BLaER1 (cell line): ENCODE results near the gene FLT3.

Source experiments
- H3K27ac ChIP-seq: shearing (Covaris generic); formaldehyde crosslinking; 2 replicates; pipeline ENCODE4 v1.8.1; 2022
- H3K27me3 ChIP-seq: shearing (Covaris generic); formaldehyde crosslinking; 2 replicates; pipeline ENCODE4 v1.8.1; 2022
- H3K36me3 ChIP-seq: shearing (Covaris generic); formaldehyde crosslinking; 2 replicates; pipeline ENCODE4 v1.8.1; 2022
- H3K4me1 ChIP-seq: shearing (Covaris generic); formaldehyde crosslinking; 2 replicates; pipeline ENCODE4 v1.8.1; 2022
- H3K4me2 ChIP-seq: shearing (Covaris generic); formaldehyde crosslinking; 2 replicates; pipeline ENCODE4 v1.8.1; 2022
- H3K4me3 ChIP-seq: shearing (Covaris generic); formaldehyde crosslinking; 2 replicates; pipeline ENCODE4 v1.8.1; 2022
- H3K9ac ChIP-seq: shearing (Covaris generic); formaldehyde crosslinking; 2 replicates; pipeline ENCODE4 v1.8.1; 2022
- H3K9me3 ChIP-seq: shearing (Covaris generic); formaldehyde crosslinking; 2 replicates; pipeline ENCODE4 v1.8.1; 2022
- H4K20me1 ChIP-seq: shearing (Covaris generic); formaldehyde crosslinking; 2 replicates; pipeline ENCODE4 v1.8.1; 2022
- Cebpa-rat ChIP-seq: shearing (Covaris generic); IDR thresholded peaks from 2 replicates; pipeline ENCODE4 v1.8.1; 2022

FLT3 gene

DNA sequence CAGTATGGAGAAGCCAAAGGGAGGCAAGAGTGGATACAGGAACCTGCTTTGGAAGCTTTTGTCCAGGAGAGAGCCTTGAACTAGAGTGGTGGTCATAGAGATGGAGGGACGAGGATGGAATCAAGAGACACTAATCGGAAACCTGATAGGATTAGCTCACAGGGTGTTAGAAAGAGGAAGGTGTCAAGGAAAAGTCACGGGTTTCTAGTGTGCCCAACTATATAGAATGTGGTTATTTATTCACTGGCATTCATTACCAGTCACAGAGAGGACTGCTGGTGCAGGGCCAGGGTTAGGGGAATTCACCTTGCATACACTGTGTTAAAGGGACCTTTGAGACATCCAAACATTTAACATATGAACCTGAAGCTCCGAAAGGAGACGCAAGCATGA is 68.5 kb downstream of the FLT3 start:
- no peaks in the 10 kb centered on the region for H4K20me1 ChIP-seq
- H3K36me3 ChIP-seq = 0 out of 2 replicates have a peak, but pooled peaks cover 3% of the 10 kb centered on the region
- no peaks in the 10 kb centered on the region for H3K27me3 ChIP-seq
- H3K4me3 ChIP-seq = no peak overlapping the region
- no peaks in the 10 kb centered on the region for H3K4me1 ChIP-seq
- H3K9me3 ChIP-seq = no peaks in the 10 kb centered on the region
- H3K9ac ChIP-seq = no peak overlapping the region
- no peak for TF ChIP-seq Cebpa-rat
- H3K27ac ChIP-seq = no peak overlapping the region
- no peak overlapping the region for H3K4me2 ChIP-seq

DNA sequence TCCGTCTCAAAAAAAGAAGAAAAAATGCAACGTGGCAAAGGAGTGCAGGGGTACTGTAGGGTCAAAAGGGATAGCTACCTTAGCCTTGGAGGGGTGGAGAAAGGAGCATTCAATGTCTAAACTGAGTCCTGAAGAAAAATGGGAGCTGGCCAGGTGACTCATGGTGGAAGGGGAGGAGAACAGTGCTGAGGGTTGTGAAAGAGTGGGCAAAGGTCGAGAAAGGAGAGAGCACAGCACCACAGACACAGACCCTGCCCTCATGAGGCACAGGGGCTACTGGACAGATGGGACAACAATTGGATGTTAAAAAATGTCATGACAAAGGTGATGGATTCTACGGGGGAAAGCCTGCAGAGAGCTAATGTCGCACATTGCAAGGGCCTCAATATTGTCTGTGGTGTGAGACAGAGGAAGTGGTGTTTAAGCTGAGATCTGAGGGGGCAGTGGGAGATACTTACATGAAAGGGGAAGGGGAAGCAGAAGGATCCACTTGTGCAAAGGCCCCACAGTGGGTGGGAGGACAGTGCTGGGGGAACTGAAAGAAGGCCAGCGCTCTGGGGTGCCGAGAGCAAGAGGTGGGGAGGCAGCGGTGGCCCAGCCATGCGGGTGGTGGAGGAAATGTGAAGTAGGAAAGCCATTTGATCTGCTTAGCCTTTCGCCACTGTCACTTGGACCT is 69.0 kb downstream of the FLT3 start:
- Histone ChIP-seq H3K27ac (no peak overlapping the region), H3K36me3 (0 out of 2 replicates have a peak, but pooled peaks cover 6% of the 10 kb centered on the region), H3K9me3 (no peaks in the 10 kb centered on the region), H4K20me1 (no peaks in the 10 kb centered on the region), H3K27me3 (no peaks in the 10 kb centered on the region), H3K4me1 (no peaks in the 10 kb centered on the region), H3K4me3 (no peak overlapping the region), H3K4me2 (no peak overlapping the region), H3K9ac (no peak overlapping the region)
- TF ChIP-seq Cebpa-rat = no peak

DNA sequence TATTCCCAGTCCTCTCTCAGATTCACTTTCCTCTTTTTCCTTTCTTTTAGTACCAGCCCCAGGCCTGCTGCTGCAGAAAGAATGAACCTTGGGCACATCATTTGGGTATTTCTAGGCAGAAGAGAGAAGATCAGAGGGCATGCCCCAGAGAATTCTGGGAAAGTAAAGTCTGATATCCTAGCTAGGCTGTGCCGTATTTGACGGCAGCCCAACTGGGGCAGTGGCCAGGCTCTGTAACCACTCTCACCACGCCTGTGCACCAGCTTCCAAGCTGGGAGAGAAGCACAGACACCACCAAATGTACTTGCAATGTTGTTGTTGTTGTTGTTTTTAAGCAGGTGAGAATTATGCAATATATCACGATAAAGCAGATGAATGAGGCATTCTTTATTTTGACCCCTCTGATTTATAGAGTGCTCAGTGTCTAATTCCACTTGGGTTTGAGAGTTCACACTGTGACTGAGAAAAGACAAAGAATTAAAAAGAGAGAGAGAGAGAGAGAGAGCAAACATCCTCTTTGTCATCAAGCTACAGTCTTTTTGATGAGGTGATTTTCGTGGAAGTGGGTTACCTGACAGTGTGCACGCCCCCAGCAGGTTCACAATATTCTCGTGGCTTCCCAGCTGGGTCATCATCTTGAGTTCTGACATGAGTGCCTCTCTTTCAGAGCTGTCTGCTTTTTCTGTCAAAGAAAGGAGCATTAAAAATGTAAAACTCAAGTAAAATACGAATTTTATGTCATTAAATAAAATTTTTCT is 72.6 kb downstream of the FLT3 start:
- no peak overlapping the region for H3K27ac ChIP-seq
- H3K4me1 ChIP-seq = no peaks in the 10 kb centered on the region
- no peak for TF ChIP-seq Cebpa-rat
- no peak overlapping the region for H3K4me3 ChIP-seq
- H3K36me3 ChIP-seq = 0 out of 2 replicates have a peak, but pooled peaks cover 6% of the 10 kb centered on the region
- no peaks in the 10 kb centered on the region for H3K9me3 ChIP-seq
- H3K4me2 ChIP-seq = no peak overlapping the region
- no peak overlapping the region for H3K9ac ChIP-seq
- H3K27me3 ChIP-seq = no peaks in the 10 kb centered on the region
- H4K20me1 ChIP-seq = no peaks in the 10 kb centered on the region

DNA sequence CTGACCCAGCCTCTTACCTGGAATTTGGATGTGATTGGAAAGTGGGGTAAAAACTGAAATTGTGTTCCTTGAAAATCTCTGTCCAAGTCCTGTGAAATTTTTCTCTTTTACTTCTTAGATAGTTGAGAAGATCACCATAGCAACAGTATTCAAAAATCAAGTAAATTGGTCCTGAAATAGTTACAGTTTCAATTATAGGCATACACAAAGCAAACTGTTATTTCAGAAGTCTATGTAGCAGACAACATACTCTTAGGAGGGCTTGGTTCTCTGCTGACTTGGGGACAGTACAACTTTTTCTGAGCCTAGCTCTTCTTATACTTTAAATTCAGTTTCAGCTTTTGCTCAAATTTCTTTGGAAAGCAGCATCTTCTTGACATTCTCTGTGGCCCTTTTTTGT is 73.3 kb downstream of the FLT3 start:
- Histone ChIP-seq H3K9me3 (no peaks in the 10 kb centered on the region), H4K20me1 (no peaks in the 10 kb centered on the region), H3K4me2 (no peak overlapping the region), H3K4me3 (no peak overlapping the region), H3K9ac (no peak overlapping the region), H3K4me1 (0 out of 2 replicates have a peak, but pooled peaks cover 7% of the 10 kb centered on the region), H3K36me3 (0 out of 2 replicates have a peak, but pooled peaks cover 6% of the 10 kb centered on the region), H3K27ac (no peak overlapping the region), H3K27me3 (no peaks in the 10 kb centered on the region)
- no peak for TF ChIP-seq Cebpa-rat

DNA sequence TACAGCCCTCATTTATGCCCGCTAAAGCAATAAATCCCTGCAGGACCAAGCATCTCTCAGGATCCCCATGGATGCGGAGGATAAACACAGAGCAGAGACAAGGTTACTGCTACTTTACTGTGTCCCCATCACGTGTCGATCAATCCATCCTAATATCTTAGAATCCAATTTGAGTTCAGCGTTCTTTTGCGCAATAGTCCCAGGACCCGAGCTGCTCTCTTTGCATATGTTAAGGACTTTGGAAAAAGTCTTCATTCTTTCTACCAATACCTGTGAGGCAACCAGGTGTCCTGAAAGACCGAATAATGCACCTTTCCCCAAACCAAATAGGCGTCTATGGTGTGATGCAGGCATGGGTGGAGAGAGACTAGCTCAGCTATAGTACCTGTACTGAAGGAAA is 73.9 kb downstream of the FLT3 start:
- Histone ChIP-seq H3K9ac (no peak overlapping the region), H3K9me3 (no peaks in the 10 kb centered on the region), H3K4me1 (0 out of 2 replicates have a peak, but pooled peaks cover 8% of the 10 kb centered on the region), H3K4me3 (no peak overlapping the region), H3K4me2 (no peak overlapping the region), H4K20me1 (no peaks in the 10 kb centered on the region), H3K27me3 (no peaks in the 10 kb centered on the region), H3K27ac (no peak overlapping the region), H3K36me3 (0 out of 2 replicates have a peak, but pooled peaks cover 4% of the 10 kb centered on the region)
- TF ChIP-seq Cebpa-rat = no peak

DNA sequence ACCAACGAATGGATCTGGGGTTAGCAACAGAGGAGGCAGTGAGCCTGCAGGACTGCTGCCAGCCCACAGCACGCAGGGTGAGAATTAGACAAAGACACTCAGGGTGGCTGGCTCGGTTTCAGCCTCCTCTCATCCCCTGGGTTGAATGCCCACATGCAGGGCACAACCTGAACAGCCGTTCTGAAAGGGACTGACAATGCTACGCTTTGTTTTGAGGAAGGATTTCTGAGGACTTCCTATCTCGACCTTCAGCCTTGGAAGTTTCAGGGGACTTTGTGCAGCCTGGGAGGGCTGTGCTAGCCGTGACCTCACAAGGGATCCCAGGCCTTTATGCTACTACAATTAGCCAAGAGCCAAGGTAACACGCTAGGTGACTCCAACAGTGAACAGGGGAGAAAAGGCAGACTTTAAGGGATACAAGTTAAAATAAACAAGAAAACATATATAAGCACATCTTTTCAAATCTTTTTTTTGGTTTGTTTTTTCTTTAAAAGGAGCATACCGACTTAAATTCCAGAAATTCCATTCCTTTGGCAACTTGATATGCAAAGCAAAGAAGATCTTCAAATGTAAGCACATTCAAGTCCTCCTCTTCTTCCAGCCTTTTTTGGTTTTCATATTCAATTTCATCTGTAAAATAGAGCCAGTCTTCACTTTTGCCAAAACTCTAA is 77.4 kb downstream of the FLT3 start:
- Histone ChIP-seq H3K4me3 (no peak overlapping the region), H4K20me1 (no peaks in the 10 kb centered on the region), H3K36me3 (0 out of 2 replicates have a peak, but pooled peaks cover 3% of the 10 kb centered on the region), H3K4me1 (0 out of 2 replicates have a peak, but pooled peaks cover 8% of the 10 kb centered on the region), H3K27ac (no peak overlapping the region), H3K9ac (no peak overlapping the region), H3K4me2 (no peak overlapping the region), H3K9me3 (no peaks in the 10 kb centered on the region), H3K27me3 (no peaks in the 10 kb centered on the region)
- no peak for TF ChIP-seq Cebpa-rat

DNA sequence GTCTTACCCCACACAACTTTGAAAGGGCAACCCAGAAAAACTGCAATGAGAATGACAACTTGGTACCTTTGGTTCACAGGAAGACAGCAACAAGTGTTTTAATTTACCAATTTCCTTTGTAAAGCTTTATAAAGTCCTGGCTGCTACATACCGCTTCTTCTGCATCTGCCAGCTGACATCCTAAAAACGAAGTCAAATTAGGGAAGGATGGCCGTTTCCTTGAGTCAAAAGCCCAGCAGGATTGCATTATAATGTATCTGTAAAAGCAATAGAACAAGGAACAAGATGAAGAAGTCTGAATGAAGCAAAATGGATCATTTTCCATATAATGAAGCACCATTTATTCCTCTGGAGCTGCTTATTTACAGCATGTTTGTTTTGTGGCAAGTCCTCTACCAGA is 86.1 kb downstream of the FLT3 start:
- no peak for TF ChIP-seq Cebpa-rat
- peaks cover 12% of the 10 kb centered on the region for H3K4me1 ChIP-seq
- no peaks in the 10 kb centered on the region for H3K27me3 ChIP-seq
- no peak overlapping the region for H3K4me2 ChIP-seq
- no peak overlapping the region for H3K4me3 ChIP-seq
- H4K20me1 ChIP-seq = no peaks in the 10 kb centered on the region
- no peaks in the 10 kb centered on the region for H3K36me3 ChIP-seq
- no peaks in the 10 kb centered on the region for H3K9me3 ChIP-seq
- H3K9ac ChIP-seq = no peak overlapping the region
- H3K27ac ChIP-seq = no peak overlapping the region

DNA sequence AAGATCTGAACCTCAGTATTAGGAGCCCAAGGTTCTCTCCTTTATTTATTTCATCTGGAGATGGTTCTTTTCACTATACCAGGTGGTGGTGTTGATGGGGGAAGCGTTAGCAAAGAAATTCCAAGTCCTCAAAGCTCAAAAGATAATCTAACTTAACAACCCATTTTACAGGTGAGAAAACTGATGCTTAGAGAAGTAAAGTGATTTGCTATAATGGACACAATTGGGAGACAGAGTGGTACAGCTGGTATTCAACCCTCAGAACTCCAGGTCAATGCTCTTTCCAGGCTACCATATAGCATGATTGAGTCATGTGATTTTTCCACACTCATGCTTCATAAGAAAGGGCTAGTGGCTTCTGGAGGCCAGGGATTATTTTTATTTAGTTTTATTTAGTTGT is 86.9 kb downstream of the FLT3 start:
- Histone ChIP-seq H3K27ac (no peak overlapping the region), H3K4me1 (peaks cover 12% of the 10 kb centered on the region), H3K4me2 (no peak overlapping the region), H3K9ac (no peak overlapping the region), H3K36me3 (no peaks in the 10 kb centered on the region), H3K27me3 (no peaks in the 10 kb centered on the region), H4K20me1 (no peaks in the 10 kb centered on the region), H3K9me3 (no peaks in the 10 kb centered on the region), H3K4me3 (no peak overlapping the region)
- TF ChIP-seq Cebpa-rat = no peak

DNA sequence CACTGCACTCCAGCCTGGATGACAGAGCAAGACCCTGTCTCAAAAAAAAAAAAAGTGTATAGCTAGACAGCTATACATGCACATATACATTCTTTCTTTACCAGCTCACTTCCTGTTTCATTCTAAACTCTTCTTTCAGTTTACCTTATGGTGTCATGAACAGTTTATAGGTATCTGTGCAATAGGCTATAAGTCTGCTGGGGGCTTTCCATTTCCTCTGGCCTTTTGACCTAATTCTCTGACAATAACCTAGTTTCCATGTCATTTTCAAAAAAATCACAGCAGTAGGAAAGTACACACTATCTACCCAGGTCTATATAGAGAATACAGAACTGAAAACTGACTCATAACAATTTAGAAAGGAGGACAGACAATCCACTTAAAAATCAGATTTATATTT is 87.5 kb downstream of the FLT3 start:
- H3K9ac ChIP-seq = no peak overlapping the region
- no peaks in the 10 kb centered on the region for H3K36me3 ChIP-seq
- H3K4me1 ChIP-seq = peaks cover 12% of the 10 kb centered on the region
- no peak for TF ChIP-seq Cebpa-rat
- H3K4me3 ChIP-seq = no peak overlapping the region
- H3K27ac ChIP-seq = no peak overlapping the region
- no peak overlapping the region for H3K4me2 ChIP-seq
- no peaks in the 10 kb centered on the region for H4K20me1 ChIP-seq
- H3K9me3 ChIP-seq = no peaks in the 10 kb centered on the region
- H3K27me3 ChIP-seq = no peaks in the 10 kb centered on the region

DNA sequence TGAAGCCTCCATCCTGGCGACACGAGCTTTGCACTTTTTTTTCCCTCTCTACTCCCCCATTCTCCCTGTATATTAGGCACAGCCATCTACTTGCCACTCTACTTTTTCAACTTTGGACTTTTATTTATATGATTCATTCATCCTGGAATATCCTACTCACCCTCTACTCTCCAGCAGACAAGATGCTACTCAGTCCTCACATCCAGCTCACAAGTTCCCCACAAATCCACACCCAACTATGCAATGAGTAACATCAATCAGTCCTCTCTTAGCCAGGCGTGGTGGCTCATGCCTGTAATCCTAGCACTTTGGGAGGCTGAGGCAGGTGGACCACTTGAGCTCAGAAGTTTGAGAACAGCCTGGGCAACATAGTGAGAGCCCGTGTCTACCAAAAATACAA is 88.0 kb downstream of the FLT3 start:
- H3K27ac ChIP-seq = no peak overlapping the region
- peak overlapping the region; percentile 31; the same call in 1 of the 2 replicates for H3K4me2 ChIP-seq

More for the DNA sequence above, 88.0 kb downstream of the FLT3 start:
- no peak for TF ChIP-seq Cebpa-rat
- no peaks in the 10 kb centered on the region for H3K36me3 ChIP-seq
- H3K4me3 ChIP-seq = no peak overlapping the region
- no peaks in the 10 kb centered on the region for H3K9me3 ChIP-seq
- no peaks in the 10 kb centered on the region for H4K20me1 ChIP-seq
- H3K4me1 ChIP-seq = peaks cover 12% of the 10 kb centered on the region
- no peak overlapping the region for H3K9ac ChIP-seq
- H3K27me3 ChIP-seq = no peaks in the 10 kb centered on the region
